H1 (cell line): ENCODE results near the gene STX4.

Experiments
- CBX5 ChIP-seq: fragments of 300-800, 300-1000 bp; sonication (generic); IDR thresholded peaks from 2 replicates; pipeline ENCODE4 v1.7.1; 2016; ENCODE audit warnings: antibody characterized with exemption, low read length, low read depth
- EGR1 ChIP-seq: IDR thresholded peaks from 2 replicates; pipeline ENCODE4 v1.6.1; 2011; ENCODE audit warnings: low read depth, low read length, borderline replicate concordance
- EZH2 ChIP-seq: fragments of 200-600 bp; sonication (generic); IDR thresholded peaks from 2 replicates; pipeline ENCODE4 v1.7.1; 2012; ENCODE audit warnings: low read depth, mild to moderate bottlenecking, moderate library complexity, low read length, inconsistent platforms; ENCODE audit not compliant: severe bottlenecking
- GABPA ChIP-seq: IDR thresholded peaks from 2 replicates; pipeline ENCODE4 v1.6.1; 2011; ENCODE audit warnings: mild to moderate bottlenecking, low read length, moderate library complexity, borderline replicate concordance; ENCODE audit not compliant: insufficient read depth
- POLR2A ChIP-seq, 2 experiments: IDR thresholded peaks; 1 replicate in 1 of 2; 2 replicates in 1 of 2; pipeline ENCODE4 v1.6.1; 2011; ENCODE audit warnings: low read depth in 2 of 2, low read length in 2 of 2, mild to moderate bottlenecking in 2 of 2; ENCODE audit errors: control extremely low read depth in 1 of 2
- TAF1 ChIP-seq: IDR thresholded peaks from 2 replicates; pipeline ENCODE4 v1.6.1; 2011; ENCODE audit warnings: mild to moderate bottlenecking, low read depth, low read length
- YY1 ChIP-seq: IDR thresholded peaks from 2 replicates; pipeline ENCODE4 v1.6.1; 2011; ENCODE audit warnings: low read depth, mild to moderate bottlenecking, low read length
- TF ChIP-seq, protein P1 (sequence below), 3 experiments: IDR thresholded peaks; 1 replicate in 2 of 3; 2 replicates in 1 of 3; pipeline versions ENCODE4 v1.5.1 to v1.6.1; 2011; ENCODE audit warnings: low read length in 3 of 3, mild to moderate bottlenecking in 3 of 3, inconsistent platforms in 2 of 3, low read depth in 1 of 3, moderate library complexity in 1 of 3; ENCODE audit not compliant: insufficient read depth in 1 of 3; ENCODE audit errors: control extremely low read depth in 1 of 3
- TF ChIP-seq, protein P2 (sequence below): IDR thresholded peaks from 2 replicates; pipeline ENCODE4 v1.6.1; 2011; ENCODE audit warnings: low read depth, mild to moderate bottlenecking, low read length; ENCODE audit not compliant: insufficient read depth

DNA sequence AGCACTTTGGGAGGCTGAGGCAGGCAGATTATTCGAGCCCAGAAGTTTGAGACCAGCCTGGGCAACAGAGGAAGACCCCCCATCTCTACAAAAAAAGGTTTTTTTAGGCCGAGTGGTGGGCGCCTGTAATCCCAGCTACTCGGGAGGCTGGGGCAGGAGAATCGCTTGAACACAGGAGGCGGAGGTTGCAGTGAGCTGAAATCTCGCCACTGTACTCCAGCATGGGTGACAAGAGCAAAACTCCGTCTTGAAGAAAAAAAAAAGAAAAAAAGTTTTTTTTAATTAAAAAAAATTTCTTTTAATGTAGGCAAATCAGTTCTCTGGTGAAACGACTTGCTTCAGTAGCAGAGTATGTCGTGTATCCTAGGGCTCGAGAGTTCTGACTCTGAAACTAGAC, 37.4 kb upstream of the STX4 start:
- no peak for TF ChIP-seq GABPA
- TF ChIP-seq, protein P1, sequence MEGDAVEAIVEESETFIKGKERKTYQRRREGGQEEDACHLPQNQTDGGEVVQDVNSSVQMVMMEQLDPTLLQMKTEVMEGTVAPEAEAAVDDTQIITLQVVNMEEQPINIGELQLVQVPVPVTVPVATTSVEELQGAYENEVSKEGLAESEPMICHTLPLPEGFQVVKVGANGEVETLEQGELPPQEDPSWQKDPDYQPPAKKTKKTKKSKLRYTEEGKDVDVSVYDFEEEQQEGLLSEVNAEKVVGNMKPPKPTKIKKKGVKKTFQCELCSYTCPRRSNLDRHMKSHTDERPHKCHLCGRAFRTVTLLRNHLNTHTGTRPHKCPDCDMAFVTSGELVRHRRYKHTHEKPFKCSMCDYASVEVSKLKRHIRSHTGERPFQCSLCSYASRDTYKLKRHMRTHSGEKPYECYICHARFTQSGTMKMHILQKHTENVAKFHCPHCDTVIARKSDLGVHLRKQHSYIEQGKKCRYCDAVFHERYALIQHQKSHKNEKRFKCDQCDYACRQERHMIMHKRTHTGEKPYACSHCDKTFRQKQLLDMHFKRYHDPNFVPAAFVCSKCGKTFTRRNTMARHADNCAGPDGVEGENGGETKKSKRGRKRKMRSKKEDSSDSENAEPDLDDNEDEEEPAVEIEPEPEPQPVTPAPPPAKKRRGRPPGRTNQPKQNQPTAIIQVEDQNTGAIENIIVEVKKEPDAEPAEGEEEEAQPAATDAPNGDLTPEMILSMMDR (IDR thresholded peaks at IDR 0.05; ENCODE audit: control extremely low read depth in 1 of 3, insufficient read depth in 1 of 3, low read depth in 1 of 3, low read length in 3 of 3), result no peak
- TF ChIP-seq YY1, result no peak
- no peak for TF ChIP-seq POLR2A (IDR thresholded peaks at IDR 0.05; ENCODE audit: control extremely low read depth in 1 of 2, low read depth in 2 of 2, low read length in 2 of 2)
- TF ChIP-seq CBX5, result no peak
- no peak for TF ChIP-seq TAF1
- TF ChIP-seq EZH2, result no peak
- no peak for TF ChIP-seq EGR1
- TF ChIP-seq, protein P2, sequence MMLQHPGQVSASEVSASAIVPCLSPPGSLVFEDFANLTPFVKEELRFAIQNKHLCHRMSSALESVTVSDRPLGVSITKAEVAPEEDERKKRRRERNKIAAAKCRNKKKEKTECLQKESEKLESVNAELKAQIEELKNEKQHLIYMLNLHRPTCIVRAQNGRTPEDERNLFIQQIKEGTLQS, result no peak
